ENCODE data around the gene ROR2.

DNA sequence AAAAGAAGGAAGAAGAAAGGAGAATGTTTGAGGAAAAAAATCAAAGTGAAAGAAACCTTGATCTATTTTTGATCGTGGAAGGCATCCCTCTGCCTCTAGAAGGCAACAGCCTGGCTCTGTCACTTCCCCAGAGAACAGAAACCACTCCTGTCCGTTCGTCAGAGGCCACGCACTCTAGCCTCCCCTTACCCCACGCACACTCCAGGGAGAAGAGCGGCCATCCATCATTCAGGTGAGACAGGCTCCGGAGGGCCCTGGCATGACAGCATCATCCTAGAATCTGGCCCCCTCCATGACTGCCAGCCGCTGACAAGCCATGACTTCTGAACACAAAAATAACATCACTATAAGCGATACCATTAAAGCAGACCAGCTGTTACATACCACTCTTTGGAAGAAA, 135.8 kb downstream of the ROR2 start:
- no peak for TF ChIP-seq POLR2AphosphoS5 (IDR thresholded peaks at IDR 0.05; ENCODE audit: low read depth)
- TF ChIP-seq, protein P1, sequence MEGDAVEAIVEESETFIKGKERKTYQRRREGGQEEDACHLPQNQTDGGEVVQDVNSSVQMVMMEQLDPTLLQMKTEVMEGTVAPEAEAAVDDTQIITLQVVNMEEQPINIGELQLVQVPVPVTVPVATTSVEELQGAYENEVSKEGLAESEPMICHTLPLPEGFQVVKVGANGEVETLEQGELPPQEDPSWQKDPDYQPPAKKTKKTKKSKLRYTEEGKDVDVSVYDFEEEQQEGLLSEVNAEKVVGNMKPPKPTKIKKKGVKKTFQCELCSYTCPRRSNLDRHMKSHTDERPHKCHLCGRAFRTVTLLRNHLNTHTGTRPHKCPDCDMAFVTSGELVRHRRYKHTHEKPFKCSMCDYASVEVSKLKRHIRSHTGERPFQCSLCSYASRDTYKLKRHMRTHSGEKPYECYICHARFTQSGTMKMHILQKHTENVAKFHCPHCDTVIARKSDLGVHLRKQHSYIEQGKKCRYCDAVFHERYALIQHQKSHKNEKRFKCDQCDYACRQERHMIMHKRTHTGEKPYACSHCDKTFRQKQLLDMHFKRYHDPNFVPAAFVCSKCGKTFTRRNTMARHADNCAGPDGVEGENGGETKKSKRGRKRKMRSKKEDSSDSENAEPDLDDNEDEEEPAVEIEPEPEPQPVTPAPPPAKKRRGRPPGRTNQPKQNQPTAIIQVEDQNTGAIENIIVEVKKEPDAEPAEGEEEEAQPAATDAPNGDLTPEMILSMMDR (conservative IDR thresholded peaks at IDR 0.05; ENCODE audit: low read depth in 2 of 2) = no peak
- TF ChIP-seq JUNB (IDR thresholded peaks at IDR 0.05; ENCODE audit: unreplicated experiment) = no peak
- TF ChIP-seq EZH2 (IDR thresholded peaks at IDR 0.05; ENCODE audit: low read depth, unreplicated experiment) = no peak
- TF ChIP-seq, protein P2, sequence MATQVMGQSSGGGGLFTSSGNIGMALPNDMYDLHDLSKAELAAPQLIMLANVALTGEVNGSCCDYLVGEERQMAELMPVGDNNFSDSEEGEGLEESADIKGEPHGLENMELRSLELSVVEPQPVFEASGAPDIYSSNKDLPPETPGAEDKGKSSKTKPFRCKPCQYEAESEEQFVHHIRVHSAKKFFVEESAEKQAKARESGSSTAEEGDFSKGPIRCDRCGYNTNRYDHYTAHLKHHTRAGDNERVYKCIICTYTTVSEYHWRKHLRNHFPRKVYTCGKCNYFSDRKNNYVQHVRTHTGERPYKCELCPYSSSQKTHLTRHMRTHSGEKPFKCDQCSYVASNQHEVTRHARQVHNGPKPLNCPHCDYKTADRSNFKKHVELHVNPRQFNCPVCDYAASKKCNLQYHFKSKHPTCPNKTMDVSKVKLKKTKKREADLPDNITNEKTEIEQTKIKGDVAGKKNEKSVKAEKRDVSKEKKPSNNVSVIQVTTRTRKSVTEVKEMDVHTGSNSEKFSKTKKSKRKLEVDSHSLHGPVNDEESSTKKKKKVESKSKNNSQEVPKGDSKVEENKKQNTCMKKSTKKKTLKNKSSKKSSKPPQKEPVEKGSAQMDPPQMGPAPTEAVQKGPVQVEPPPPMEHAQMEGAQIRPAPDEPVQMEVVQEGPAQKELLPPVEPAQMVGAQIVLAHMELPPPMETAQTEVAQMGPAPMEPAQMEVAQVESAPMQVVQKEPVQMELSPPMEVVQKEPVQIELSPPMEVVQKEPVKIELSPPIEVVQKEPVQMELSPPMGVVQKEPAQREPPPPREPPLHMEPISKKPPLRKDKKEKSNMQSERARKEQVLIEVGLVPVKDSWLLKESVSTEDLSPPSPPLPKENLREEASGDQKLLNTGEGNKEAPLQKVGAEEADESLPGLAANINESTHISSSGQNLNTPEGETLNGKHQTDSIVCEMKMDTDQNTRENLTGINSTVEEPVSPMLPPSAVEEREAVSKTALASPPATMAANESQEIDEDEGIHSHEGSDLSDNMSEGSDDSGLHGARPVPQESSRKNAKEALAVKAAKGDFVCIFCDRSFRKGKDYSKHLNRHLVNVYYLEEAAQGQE (IDR thresholded peaks at IDR 0.05; ENCODE audit: unreplicated experiment) = no peak
- TF ChIP-seq NANOG (IDR thresholded peaks at IDR 0.05; ENCODE audit: borderline replicate concordance) = no peak
- TF ChIP-seq CREB1 (CRISPR knock-in tag; IDR thresholded peaks at IDR 0.05; ENCODE audit: low read depth) = no peak
- TF ChIP-seq EZH2phosphoT487 (IDR thresholded peaks at IDR 0.05; ENCODE audit: unreplicated experiment) = no peak
- TF ChIP-seq ZNF331 (CRISPR knock-in tag; IDR thresholded peaks at IDR 0.05; ENCODE audit: low read depth) = no peak
- TF ChIP-seq, protein P3, sequence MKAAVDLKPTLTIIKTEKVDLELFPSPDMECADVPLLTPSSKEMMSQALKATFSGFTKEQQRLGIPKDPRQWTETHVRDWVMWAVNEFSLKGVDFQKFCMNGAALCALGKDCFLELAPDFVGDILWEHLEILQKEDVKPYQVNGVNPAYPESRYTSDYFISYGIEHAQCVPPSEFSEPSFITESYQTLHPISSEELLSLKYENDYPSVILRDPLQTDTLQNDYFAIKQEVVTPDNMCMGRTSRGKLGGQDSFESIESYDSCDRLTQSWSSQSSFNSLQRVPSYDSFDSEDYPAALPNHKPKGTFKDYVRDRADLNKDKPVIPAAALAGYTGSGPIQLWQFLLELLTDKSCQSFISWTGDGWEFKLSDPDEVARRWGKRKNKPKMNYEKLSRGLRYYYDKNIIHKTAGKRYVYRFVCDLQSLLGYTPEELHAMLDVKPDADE (IDR thresholded peaks at IDR 0.05) = no peak
- no peak for TF ChIP-seq STAT1 (IDR thresholded peaks at IDR 0.05; ENCODE audit: unreplicated experiment)

All from GM23338 (cell line).